Astrocyte (in vitro differentiated cells and primary cell): ENCODE results near the gene DYNC1I1. TPM values are rescaled to one million over a fixed set of nuclear protein-coding genes. Genes with fewer than 3 reads are reported as not detected.

Experiments used
- DNase-seq: peaks from one replicate; pipeline ENCODE4 v3.0.0-alpha.2; 2010; ENCODE audit warnings: low read depth
- FAIRE-seq: peaks from 2 replicates; lab custom pipeline; 2011; peaks lifted over from hg19 to GRCh38; lab: Jason Lieb, UNC
- H2AFZ ChIP-seq: 2 replicates; pipeline ENCODE4 v1.6.0; 2012; ENCODE audit warnings: low read depth, low read length, inconsistent platforms
- H3K27ac ChIP-seq: 2 replicates; pipeline ENCODE4 v1.5.1; 2011; ENCODE audit warnings: low read depth, low read length, inconsistent platforms
- H3K27me3 ChIP-seq: 2 replicates; pipeline ENCODE4 v1.6.0; 2011; ENCODE audit warnings: low read length, inconsistent platforms; ENCODE audit not compliant: insufficient read depth
- H3K36me3 ChIP-seq: 2 replicates; pipeline ENCODE4 v1.5.1; 2011; ENCODE audit warnings: low read length, inconsistent platforms; ENCODE audit not compliant: insufficient read depth
- H3K4me1 ChIP-seq: 2 replicates; pipeline ENCODE4 v1.5.1; 2011; ENCODE audit warnings: low read length, inconsistent platforms; ENCODE audit not compliant: insufficient read depth
- H3K4me2 ChIP-seq: 2 replicates; pipeline ENCODE4 v1.6.0; 2012; ENCODE audit warnings: low read length, inconsistent platforms
- H3K4me3 ChIP-seq: 2 replicates; pipeline ENCODE4 v1.5.1; 2011; ENCODE audit warnings: low read depth, mild to moderate bottlenecking, low read length, inconsistent platforms; ENCODE audit not compliant: insufficient read depth
- H3K79me2 ChIP-seq: 2 replicates; pipeline ENCODE4 v1.6.0; 2012; ENCODE audit warnings: mild to moderate bottlenecking, low read length, inconsistent platforms; ENCODE audit not compliant: insufficient read depth
- H3K9ac ChIP-seq: 2 replicates; pipeline ENCODE4 v1.6.0; 2012; ENCODE audit warnings: mild to moderate bottlenecking, low read length, inconsistent platforms
- H3K9me3 ChIP-seq: 2 replicates; pipeline ENCODE4 v1.5.1; 2012; ENCODE audit warnings: low read depth, mild to moderate bottlenecking, low read length, inconsistent platforms; ENCODE audit not compliant: insufficient read depth
- H4K20me1 ChIP-seq: 2 replicates; pipeline ENCODE4 v1.6.0; 2012; ENCODE audit warnings: low read length, inconsistent platforms; ENCODE audit not compliant: insufficient read depth
- H3K27ac Mint-ChIP-seq: one replicate; pipeline ENCODE4 v1.8.0; 2021; ENCODE audit warnings: mild to moderate bottlenecking, mixed read lengths; ENCODE audit not compliant: unreplicated experiment
- H3K27me3 Mint-ChIP-seq: one replicate; pipeline ENCODE4 v1.8.0; 2021; ENCODE audit warnings: low read depth, mixed read lengths; ENCODE audit not compliant: unreplicated experiment
- H3K36me3 Mint-ChIP-seq: one replicate; pipeline ENCODE4 v1.8.0; 2021; ENCODE audit warnings: low read depth, mixed read lengths; ENCODE audit not compliant: unreplicated experiment
- H3K4me1 Mint-ChIP-seq: one replicate; pipeline ENCODE4 v1.8.0; 2021; ENCODE audit warnings: low read depth, mixed read lengths; ENCODE audit not compliant: unreplicated experiment
- H3K4me3 Mint-ChIP-seq: one replicate; pipeline ENCODE4 v1.8.0; 2021; ENCODE audit warnings: mild to moderate bottlenecking, moderate library complexity, mixed read lengths; ENCODE audit not compliant: unreplicated experiment
- H3K9me3 Mint-ChIP-seq: one replicate; pipeline ENCODE4 v1.8.0; 2021; ENCODE audit warnings: mild to moderate bottlenecking, mixed read lengths; ENCODE audit not compliant: unreplicated experiment
- CTCF ChIP-seq: IDR thresholded peaks from 2 replicates; pipeline ENCODE4 v1.5.1; 2011; ENCODE audit warnings: low read depth, mild to moderate bottlenecking, inconsistent platforms, low read length, moderate library complexity; ENCODE audit not compliant: insufficient read depth
- EZH2 ChIP-seq: IDR thresholded peaks from 2 replicates; pipeline ENCODE4 v1.6.1; 2012; ENCODE audit warnings: mild to moderate bottlenecking, low read length, inconsistent platforms; ENCODE audit not compliant: insufficient read depth
- total RNA-seq: library from RNA; stranded (reverse); gene quantifications from 2 replicates; pipeline ENCODE4 v1.2.1, GENCODE V29; 2021

The DYNC1I1 gene
- total RNA-seq, 1 donor from 2014 or later = 3.2 TPM

GRCh38 chr7:95874541-95875265 lies 102.3 kb downstream of the DYNC1I1 start:
- Mint-ChIP-seq H3K27ac (no peak overlapping the region), H3K27me3 (no peaks in the 10 kb centered on the region), H3K4me1 (peaks cover 2% of the 10 kb centered on the region), H3K36me3 (no peaks in the 10 kb centered on the region), H3K9me3 (peaks cover 4% of the 10 kb centered on the region), H3K4me3 (no peak overlapping the region)
- Histone ChIP-seq H3K9ac (no peak overlapping the region), H3K4me3 (no peak overlapping the region), H3K4me2 (no peak overlapping the region), H4K20me1 (no peaks in the 10 kb centered on the region), H3K79me2 (no peaks in the 10 kb centered on the region), H3K4me1 (no peaks in the 10 kb centered on the region), H3K9me3 (no peaks in the 10 kb centered on the region), H2AFZ (no peak overlapping the region), H3K36me3 (no peaks in the 10 kb centered on the region), H3K27me3 (no peaks in the 10 kb centered on the region), H3K27ac (no peak overlapping the region)
- no peak for TF ChIP-seq CTCF
- no peak for TF ChIP-seq EZH2
- DNase-seq = no peak
- no peak for FAIRE-seq

GRCh38 chr7:95875519-95875918 lies 103.2 kb downstream of the DYNC1I1 start:
- H3K27me3 Mint-ChIP-seq = no peaks in the 10 kb centered on the region
- H3K9me3 Mint-ChIP-seq = peaks cover 7% of the 10 kb centered on the region
- no peak for TF ChIP-seq EZH2
- no peak for TF ChIP-seq CTCF
- H2AFZ ChIP-seq = no peak overlapping the region
- H3K27me3 ChIP-seq = no peaks in the 10 kb centered on the region
- FAIRE-seq (no peak), DNase-seq (no peak)
- H3K27ac Mint-ChIP-seq = no peak overlapping the region
- H3K4me1 ChIP-seq = no peaks in the 10 kb centered on the region
- H4K20me1 ChIP-seq = no peaks in the 10 kb centered on the region
- H3K9ac ChIP-seq = no peak overlapping the region
- no peaks in the 10 kb centered on the region for H3K4me1 Mint-ChIP-seq
- no peaks in the 10 kb centered on the region for H3K9me3 ChIP-seq
- no peak overlapping the region for H3K4me3 ChIP-seq
- H3K4me2 ChIP-seq = no peak overlapping the region
- H3K27ac ChIP-seq = no peak overlapping the region
- no peaks in the 10 kb centered on the region for H3K79me2 ChIP-seq
- H3K4me3 Mint-ChIP-seq = no peak overlapping the region
- H3K36me3 ChIP-seq = no peaks in the 10 kb centered on the region
- no peaks in the 10 kb centered on the region for H3K36me3 Mint-ChIP-seq

- no peaks in the 10 kb centered on the region for H4K20me1 ChIP-seq
- H3K9me3 ChIP-seq = no peaks in the 10 kb centered on the region
- DNase-seq = no peak
- no peaks in the 10 kb centered on the region for H3K4me1 ChIP-seq
- H3K9ac ChIP-seq = no peak overlapping the region
- Mint-ChIP-seq H3K4me1 (no peaks in the 10 kb centered on the region), H3K27me3 (no peaks in the 10 kb centered on the region), H3K9me3 (peaks cover 7% of the 10 kb centered on the region), H3K27ac (no peak overlapping the region), H3K4me3 (no peak overlapping the region), H3K36me3 (no peaks in the 10 kb centered on the region)
- H3K27ac ChIP-seq = no peak overlapping the region
- no peak for FAIRE-seq
- H3K27me3 ChIP-seq = no peaks in the 10 kb centered on the region
- TF ChIP-seq CTCF = no peak
- TF ChIP-seq EZH2 = no peak
- no peak overlapping the region for H3K4me2 ChIP-seq
- no peak overlapping the region for H2AFZ ChIP-seq
- no peaks in the 10 kb centered on the region for H3K36me3 ChIP-seq
- no peak overlapping the region for H3K4me3 ChIP-seq
- no peaks in the 10 kb centered on the region for H3K79me2 ChIP-seq
These were observed 106.3 kb downstream of the DYNC1I1 start for GRCh38 chr7:95878677-95879076.
